Medulla oblongata (tissue), 1 donor: ENCODE measurements around the gene SLAMF9.

Experiments used
- DNase-seq: peaks from one replicate; pipeline ENCODE4 v3.0.0-alpha.2; 2015; ENCODE audit errors: extremely low spot score

The SLAMF9 gene

DNA sequence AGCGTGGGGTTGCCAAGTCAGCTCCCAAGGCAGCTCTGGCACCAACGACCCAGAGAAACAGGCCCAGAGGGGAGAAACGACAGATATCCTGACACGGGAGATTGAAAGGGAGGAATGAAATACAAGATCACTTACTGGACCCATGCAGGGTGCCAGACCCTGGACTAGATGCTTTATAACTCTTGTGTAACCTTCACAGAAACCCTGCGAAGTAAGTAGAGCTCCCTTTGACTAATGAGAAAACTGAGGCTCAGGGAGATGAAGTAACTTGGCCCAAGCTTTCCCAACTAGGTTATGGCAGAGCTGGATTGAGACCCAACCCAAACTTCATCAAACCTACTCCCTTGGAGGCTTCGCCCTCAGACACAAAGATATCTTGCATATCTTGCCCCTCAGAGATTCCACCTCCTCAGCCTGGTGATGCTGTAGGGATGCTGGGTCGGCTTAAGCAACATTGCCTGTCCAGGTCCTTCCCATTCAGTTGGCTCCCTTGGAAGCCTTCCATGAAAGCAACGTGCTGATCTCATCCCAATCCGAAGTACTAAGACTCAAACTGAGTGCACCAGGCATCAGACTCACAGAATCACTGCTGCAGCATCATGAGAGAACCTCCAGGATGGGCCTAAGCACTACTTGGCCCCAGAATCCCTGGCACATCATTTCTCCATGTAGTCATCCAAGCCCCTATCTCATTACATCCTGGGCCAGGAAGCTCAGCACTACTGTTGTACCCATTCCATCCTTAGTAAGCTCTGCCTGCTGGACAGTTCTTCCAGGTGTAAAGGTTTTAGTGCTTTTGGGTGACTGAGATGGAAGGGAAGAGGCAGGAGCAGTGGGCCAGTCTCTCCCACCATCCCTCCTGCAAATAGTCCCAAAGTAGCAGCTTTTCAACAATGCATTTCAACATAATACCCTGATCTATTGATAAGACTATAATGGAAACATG lies 7.5 kb downstream of the SLAMF9 start:
- DNase-seq = no peak

DNA sequence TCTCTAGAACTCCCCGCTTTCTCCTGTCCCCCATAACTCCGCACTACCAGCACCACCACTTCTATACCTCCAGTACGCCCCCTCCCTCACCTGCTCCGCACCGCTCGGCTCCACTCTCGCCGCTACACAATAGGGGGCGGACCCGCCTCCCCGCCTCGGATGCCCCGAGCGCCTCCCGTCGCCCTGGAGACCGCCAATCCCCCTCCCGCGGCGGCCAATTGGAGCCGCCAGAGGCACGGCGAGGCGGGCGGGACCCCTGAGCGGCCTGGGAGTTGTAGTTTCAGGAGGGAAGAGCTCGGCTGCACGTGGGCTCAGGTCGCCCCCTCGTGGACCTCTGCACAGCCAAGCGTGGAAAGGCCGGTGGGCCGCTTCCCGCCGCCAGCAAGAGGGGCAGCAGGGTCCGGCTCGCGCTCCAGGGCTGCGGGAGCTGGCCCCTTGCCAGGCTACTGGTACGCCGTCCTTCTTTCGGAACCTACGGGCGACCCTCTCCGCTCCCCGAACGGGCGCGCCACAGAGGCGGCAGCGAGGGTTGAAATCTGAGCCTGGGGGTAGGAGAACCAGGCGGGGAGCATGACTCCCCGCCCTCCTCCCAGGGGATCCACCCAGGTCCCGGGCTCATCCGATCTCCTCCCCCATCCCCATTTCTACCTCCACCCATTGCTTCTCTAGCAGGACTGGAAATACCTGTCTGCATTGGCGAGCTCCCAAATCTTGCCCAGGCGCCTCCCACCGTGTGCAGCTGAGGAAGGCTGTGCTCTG lies 8.4 kb downstream of the SLAMF9 start, which contains the start of gene IGSF9:
Gene IGSF9 (minus strand): TSS at position 131 of the 759 bp plus-strand sequence. CDS start 2,159 bp downstream, outside the sequence.
- peak; percentile 69 for DNase-seq

DNA sequence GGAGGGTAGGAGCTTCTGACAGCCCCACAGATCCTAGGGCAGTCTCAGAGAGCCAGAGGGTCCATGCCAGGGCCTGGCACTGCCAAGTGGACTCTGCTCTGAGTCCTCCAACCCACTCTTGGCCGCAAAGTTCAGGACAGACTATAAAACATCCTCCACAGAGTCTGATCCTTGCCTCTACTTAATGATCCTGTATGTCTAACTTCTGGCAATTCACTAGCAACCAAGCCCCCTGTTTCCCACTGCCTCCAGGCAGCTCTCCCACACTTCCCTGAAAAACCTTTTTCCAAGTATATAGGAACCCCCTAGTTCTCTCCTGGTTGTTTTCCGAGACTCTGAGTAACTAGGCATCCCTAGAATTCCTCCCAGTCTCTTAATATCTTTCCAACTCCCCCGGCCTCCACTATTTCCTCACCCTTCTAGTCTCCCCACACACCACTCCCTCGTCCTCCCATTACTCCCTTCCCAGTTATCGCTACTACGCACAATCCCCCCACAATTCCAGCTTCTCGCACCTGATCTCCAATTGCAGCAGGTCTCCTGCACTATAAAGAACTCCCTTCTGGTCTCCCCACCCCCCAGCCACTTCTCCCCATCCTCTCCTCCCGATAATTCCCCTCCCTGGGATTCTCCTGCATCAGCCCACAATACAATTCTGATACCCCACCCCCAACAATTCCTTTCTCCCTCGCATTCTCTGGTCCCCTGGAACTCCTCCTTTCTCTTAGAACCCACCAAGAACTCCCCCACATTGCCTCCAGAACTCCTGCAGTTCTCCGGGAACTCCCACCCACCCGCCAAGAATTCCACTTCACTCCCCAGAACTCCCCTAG lies 9.2 kb downstream of the SLAMF9 start:
- no peak for DNase-seq

DNA sequence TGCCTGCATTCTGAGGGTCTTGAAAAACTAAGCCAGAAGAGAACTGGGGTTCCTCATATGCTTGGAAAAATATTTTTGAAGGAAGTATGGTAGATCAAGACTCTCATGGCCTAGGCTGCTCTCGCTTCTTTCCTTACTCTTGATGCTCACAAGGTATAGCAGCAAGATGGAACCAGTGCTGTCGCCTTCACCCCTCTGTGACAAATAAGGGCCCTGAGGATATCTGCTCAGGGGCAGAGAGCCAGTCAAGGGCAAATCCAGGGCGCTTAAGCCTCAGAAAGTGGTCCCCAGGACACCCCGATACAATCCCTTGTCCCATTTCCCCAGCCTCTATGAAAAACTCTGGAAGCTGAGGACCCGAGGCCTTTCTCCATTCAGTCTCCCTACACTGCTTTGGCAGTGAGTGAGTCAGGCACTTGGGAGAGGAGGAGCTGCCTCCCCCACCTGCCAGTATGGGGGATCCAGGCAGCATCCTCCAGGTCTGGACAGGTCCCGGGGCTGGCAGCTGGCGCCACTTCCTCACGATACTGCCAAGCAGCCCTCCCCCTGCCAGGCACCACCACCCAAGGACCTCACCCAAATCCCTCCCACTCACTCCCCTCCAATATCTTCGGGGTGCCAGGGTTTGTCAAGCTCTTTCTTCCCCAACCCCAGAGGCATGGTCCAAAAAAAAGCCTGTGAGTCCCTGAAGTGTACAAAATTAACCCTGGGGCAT lies 10.0 kb downstream of the SLAMF9 start:
- no peak for DNase-seq

DNA sequence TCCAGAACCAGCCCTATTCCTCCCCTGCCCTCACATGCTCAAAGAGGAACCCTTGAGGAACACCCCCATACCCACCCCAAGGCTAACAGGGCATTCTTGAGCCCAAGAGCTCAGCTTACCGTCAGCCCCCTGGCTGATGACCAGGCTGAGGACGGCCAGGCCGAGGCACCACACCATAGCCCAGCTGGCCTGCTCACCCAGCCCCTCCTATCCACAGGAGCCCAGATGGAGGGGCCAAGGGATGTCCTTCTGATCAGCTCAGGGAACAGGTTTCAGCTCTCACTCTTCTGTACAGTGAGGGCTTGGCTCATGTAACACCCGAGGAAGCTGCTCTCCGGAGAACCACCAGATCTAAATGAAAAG lies 10.8 kb downstream of the SLAMF9 start:
- DNase-seq = no peak

DNA sequence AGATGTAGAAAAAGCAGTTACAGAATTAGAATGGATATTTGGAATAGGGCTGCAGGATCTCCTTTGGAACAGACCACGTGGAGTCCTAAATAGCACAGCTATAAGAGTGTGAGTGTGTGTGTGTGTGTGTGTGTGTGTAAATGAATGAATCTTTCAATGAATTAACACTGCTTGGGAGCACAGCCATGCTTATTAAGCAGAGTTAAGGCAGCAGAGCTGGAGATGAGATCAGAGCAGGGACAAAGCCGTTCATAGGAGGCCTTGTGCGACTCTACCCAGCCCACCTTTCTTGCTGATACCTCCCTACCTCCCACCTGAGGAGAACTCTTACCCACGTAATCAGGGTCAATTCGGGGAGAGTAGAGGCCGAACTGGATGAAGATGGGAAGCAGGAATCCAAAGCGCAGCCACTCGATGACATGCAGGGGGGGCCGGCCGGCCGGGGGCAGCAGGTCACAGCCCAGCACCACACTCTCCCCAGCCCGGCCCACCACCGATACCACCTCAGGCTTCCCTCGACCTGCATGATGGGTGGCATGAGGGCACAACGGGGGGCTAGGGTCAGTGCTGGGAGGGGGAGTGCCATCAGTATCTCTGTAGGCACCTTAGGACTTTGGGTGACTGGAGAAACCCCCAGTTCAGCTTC lies 11.3 kb downstream of the SLAMF9 start:
- no peak for DNase-seq

DNA sequence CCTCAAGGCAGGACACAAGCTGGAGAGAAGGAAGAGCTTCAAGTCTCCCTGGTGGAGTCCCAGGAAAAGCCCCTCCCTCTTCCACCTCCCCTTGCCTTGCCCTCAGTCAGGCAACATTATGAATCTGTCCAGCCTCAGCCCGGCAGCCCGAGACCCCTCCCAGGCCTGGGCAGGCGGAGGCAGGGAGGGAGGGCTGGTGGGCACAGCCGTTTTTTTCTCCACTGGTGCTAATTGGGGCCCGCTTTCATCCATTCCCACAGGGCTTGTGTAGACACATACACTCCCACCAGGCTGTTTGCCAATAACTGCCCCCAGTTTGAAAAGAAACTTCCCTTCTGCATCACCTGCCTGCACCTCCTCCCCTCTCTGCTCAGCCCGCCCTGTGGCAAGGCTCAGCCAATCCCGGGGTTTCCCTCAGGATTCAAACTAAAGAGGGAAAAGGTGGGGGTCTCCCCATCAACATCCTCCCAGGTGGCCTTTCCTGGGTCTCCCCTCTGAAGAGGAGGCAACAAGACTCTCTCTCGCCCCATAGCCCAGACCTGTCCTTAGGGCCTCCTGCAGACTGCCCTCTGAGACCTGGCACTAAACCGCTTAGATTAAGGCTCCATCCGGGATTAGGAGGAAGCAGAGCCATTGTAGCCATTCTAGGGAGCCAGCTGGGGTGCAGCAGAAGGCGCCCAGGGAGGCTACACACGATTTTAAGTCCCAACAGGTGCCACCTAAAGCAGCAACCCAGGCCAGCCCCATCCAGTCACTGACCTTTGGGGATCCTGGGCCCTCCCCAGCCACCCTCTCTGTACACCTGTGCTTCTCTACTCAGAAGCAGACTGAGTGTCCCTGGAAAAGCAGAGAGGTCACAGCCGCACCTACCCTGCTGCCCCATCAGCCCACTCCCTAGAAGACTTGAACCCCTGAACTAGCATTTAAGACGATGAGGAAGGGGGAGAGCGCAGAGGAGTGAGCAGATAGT lies 12.2 kb downstream of the SLAMF9 start:
- no peak for DNase-seq

DNA sequence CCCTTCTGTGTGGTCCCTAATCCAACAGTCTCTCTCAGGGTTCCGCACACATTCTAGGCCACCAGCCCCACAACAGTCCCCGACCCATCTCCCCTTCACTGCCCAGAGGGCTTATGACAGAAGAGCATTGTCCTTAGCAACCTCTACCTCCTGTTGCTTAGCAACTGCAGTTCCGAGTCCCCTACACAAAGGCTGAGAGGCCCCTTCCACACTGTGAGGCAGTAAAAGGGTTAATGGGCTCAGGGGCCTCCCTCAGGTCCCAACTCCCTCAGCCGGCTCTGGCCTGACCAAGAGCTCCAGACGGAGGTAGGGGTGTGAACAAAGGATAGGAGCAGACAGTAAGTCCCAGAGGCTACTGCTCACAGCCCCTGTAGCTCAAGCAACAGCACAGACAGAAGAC lies 12.9 kb downstream of the SLAMF9 start:
- DNase-seq = no peak

DNA sequence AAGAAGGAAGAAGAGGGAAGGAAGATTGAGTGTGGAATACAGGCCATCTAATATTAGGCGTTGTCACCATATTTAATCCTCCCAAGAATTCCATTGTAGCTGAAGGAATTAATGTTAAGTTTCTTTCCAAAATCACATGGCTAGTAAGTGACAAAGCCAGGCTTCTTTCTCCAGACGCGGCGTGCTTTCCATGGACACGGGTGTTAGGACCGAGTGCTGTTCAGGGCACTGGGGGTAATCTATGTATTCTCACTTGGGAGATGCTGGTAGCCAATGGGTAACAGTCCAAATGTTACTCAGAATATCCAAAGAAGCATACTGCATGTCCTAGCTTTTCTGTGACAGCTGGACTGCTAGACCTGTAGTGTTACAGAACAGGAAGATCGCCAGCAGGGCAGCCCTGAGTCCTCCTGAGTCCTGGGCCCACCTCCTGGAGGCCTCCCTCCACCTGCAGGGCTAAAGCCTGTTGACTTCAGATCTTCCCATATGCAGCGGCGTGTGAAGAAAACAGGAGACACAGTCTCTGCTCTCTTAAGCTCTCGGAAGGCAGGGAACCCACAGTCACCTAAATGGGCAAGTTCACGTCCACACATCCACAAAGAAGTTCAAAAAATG lies 13.9 kb downstream of the SLAMF9 start:
- DNase-seq = no peak

DNA sequence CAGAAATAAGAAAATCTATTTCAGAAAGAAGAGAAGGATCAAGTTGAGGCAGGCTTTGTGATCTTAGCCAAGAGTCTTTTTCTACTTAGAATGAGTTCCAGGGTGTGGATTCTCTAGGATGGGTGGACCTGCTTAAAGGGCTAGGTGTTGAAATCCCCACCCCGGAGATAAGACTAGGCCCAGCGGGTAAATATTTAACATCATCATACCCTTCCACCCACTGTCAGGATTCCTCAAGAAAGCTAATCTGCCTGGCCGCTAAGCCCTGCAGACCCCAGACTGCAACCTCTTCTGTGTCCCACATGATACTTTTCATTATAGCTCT lies 14.4 kb downstream of the SLAMF9 start:
- DNase-seq = no peak

DNA sequence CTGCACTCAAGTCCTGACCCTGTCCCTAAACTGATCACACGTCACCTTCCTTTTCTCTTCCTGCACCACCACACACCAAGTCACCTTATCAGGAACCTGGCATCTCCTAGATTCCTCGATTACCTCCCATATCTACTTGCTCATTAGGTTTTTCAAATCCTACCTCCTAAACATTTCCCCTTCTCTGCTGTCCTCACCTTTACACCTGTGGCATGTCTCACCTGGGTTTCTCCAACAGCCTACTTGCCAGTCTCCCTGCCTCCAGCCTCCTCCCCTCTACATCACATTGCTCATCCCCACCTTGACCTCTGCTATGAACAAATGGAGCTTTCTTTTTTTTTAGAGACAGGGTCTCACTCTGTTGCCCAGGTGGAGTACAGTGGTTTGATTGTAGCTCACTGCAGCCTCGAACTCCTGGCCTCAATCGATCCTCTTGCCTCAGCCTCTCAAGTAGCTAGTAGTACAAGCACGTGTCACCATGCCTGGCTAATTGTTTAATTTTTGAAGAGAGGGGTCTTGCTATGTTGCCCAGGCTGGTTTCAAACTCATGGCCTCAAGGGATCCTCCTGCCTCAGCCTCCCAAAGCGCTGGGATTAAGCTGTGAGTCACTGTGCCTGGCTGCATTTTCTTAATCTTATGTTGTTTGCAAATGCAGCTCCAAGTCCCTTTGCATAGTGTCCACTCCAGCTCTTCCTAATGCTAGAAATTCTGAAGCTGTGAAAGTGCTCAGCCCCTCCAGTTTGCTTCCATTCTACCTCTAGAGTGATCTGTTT lies 14.9 kb downstream of the SLAMF9 start:
- no peak for DNase-seq

DNA sequence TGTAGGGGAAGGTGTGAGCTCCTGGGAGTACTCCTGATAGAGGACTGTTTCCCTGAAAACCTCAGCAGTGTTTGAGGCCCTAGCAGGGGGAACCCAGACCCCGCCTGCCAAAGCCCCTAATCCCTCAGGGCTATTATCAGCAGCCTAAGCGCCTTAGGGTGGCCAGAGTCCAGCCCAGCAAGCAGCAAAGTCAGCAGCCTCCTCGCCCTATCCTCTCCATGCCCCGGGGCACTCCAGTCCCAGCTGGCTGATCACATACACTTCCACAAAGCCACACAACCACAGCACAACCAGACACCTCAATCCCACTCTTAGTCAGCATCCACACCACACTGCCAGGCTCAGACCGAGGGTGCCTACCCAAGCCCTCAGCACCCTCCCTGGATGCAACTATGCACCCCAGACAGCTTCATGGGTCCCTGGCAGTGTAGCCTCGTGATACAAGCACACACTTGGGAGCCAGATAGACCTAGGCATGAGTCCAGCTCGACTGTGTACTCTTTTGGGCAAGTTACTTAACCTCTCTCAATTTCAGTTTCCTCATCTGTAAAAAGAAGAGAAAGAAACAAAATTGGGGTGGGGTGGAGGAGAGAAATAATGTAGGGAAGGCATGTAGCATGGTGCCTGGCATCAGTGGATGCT lies 15.7 kb downstream of the SLAMF9 start:
- no peak for DNase-seq

DNA sequence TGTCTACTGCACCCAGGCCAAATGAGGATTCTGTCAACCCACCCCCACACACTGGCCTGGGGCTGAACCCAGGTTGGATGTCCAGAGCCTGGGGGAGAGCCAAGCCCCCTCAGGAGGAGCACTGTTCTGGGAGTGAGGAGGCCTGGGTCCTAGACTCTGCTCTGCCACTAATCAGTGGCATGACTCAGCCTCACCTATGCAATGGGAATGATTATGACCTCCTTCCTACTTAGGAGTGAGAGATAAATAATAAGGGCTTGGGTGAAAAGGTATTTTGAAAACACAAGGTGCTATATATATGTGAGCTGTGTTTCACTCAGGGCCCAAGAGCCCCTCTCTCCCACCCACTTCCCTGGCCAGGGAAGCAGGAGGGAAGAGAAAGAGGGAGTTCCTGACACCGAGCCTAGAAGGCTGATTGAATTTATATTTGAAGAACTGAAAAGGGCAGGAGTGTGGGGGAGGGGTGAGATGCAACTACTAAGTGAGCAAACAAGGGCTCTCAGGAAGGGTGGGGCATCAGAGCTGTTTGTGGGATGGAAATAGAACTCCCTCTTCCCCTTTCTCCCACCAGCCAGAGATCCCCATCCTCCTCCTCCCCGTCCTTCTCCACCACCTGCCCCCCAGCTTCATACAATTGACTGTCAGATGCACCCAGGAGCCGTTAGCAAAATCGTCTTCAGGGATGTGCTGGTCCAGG lies 16.8 kb downstream of the SLAMF9 start:
- DNase-seq = no peak

DNA sequence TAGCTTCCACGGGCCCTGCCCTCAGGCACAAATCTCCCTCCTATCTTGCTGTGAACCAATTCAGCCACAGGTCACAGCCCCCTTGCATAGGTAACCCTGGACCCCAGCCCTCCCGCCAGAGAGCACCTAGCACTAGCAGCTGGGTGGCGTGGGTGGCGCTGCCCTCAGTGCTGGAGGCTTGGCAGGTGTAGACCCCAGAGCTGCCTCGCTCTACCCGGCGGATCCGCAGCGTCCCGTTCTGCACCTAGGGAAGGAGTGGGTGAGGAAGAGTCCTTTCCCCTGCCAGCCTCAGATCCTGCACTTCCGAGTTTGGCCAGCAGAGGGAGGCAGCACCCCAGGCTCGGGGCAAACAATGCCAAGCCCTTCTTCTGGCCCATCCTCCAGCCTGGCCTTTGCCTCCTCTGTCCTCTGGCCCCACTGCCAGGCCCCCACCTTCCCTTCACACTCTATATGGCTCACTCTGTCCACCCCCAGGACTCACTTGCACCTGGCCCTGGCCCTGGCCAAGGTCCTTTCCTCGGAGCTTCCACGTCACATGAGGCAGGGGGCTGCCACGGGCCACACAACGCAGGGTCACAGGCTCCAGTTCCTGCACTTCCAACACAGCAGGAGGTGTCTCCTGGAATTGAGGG lies 17.6 kb downstream of the SLAMF9 start:
- DNase-seq = peak; percentile 32

DNA sequence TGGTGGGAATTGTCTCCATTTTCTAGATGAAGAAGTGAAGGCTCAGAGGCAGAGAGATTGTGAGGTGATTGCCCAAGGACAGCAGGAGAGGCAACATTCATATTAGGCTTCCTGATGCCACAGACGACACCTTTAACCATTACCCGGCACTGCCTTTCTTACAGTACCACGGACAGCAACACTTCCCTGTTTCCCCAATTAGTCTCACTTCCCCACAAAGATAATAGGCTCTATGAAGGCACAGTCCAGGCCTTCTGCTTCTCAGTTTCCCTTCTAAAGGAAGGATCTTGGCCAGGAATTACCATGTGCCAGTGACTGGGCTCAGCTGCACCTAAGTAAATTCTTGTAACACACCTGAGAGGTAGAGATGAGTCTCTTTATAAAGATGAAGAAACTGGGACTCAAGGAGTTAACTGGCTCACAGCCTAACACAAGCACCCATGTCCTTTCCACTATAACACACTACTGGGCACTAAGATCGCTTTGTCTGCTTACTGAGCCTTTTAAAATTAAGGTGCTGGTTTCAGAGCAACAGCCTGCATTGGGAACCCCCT lies 18.2 kb downstream of the SLAMF9 start:
- DNase-seq = no peak

DNA sequence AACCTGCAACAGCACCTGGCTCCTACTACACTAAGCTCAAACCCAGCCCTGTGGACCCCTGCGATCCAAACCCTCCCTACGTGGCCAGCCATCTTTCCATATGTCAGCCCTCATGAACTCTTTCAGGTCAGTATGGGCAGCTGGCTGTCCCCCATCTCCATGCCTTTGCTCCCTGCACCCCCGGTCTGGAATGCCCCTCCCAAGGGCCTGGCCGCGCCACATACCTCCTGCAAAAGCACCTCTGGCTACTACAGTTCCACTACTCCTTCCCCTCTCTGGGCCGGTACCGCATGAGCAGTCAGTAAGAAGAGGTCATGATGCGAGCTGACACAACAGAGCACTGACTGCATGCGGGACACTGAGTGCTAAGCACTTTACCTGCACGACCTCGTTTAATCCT lies 18.7 kb downstream of the SLAMF9 start:
- DNase-seq = no peak
